COLO668 (cell line): Measurements from ENCODE around the gene CCSER1.

Experiments
- DNase-seq: peaks from one replicate; lab custom pipeline; 2025; ENCODE audit not compliant: unreplicated experiment; lab: John Stamatoyannopoulos, UW

Gene CCSER1

DNA sequence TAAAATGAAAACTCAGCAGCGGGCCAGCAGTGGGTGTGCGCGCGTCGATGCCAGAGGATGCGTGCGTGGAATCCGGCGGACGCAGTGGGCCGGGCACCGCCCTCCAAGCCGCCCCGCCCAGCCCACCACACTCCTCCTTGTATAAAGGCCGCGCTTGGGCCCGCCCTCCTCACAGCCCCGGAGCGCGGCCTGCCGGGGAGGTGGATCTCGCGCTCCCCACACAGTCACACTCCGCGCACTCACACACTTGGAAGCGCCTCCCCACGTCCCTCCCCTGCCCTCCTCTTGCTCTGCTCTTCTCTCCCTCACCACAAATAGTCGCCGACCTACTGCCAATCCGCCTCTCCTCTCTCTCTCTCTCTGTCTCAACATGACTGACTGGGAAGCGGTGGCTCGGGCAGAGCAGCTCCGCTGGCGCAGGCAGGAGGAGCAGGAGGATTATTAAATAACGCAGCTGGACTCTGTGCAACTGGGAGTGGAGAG is at the start of gene CCSER1:
Gene CCSER1, plus strand, starts transcription at position 172 of the 483 bp plus-strand sequence.
- DNase-seq: peak; percentile 87

DNA sequence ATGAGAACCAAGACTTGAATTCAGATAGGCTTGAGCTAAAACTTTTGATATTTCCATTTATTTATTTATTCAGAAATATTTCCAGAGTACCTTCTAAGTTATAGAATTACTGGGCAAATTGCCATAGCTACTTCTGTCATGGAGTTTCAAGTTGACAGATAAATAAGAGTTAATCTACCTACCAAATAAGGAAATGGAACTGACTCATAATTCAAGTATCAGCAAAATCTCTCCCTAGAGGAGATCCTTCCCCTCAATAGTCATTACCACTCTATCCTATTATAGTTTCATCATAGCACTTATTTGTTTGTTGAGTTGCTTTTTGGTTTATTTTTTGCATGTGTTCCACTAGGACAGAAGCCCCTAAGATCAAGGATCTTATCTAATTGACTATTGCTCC is 48.8 kb upstream of the CCSER1 start:
- no peak for DNase-seq

DNA sequence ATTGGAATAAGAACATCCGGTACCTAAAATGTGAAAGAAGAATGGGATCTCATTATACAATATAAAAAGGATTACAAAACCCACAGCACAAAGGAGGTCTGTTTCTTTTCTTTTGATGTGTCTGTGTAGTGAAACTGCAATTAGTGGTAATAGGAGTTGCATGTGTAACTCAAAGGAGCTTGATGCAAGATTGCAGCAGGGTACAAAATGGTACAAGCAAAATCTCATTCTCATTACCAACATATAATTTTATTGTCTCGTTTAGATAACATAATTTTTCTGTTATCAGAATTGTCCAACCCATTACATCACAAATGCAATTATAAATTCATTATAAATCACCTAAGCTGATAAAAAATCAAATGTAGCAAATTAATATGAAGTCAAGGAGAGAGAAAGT is 47.1 kb upstream of the CCSER1 start:
- no peak for DNase-seq

DNA sequence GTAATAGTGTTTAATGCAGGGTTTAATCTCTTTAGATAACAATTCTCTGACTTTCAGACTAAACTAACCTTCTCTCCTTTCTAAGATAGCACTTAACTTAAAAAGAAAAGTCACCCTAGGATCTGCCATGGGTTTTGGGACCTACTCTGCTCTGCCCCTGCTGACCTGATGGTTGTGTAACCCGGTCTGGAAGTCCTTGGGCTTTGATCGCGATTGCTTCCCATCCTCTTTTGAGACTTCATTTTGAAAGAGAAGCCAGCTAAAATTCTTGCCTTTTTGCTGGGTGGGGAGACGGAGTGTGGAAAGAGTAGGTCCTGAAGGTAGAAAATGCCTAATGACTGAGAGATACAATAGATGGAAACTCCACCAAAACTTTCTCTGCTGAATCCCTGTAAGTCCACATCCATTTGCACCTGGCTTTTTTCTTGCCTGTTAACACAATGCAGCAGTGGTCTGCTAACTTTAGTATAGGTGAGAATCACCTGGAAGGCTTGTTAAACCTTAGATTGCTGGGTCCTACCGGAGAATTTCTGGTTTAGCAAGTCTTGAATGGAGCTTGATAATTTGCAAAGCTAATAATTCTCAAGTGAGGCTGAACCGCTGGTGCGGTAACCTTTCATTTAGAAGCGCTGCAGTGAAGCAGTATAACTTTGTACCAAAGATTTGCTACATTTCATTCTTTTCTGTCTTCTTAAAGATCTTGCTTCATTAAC is 45.6 kb upstream of the CCSER1 start:
- DNase-seq: no peak

DNA sequence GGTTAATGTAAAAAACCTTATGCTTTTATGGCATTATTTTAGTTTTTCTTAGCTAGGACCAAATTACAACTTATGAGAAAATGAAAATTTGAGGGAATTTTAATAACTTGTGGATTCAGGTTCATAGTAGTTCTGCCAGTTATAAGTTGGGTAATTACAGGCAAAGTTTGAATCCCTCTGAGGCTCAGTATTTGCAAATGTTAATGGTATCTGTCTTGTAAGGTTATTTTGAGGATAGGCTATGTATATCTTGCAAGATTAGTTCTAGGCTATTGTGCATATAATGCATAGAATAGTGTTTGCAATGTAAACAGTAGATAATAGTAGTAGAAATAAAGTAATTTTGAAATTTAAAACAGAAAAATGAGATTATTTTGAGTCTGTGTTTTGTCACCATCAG is 44.7 kb upstream of the CCSER1 start:
- DNase-seq: no peak

DNA sequence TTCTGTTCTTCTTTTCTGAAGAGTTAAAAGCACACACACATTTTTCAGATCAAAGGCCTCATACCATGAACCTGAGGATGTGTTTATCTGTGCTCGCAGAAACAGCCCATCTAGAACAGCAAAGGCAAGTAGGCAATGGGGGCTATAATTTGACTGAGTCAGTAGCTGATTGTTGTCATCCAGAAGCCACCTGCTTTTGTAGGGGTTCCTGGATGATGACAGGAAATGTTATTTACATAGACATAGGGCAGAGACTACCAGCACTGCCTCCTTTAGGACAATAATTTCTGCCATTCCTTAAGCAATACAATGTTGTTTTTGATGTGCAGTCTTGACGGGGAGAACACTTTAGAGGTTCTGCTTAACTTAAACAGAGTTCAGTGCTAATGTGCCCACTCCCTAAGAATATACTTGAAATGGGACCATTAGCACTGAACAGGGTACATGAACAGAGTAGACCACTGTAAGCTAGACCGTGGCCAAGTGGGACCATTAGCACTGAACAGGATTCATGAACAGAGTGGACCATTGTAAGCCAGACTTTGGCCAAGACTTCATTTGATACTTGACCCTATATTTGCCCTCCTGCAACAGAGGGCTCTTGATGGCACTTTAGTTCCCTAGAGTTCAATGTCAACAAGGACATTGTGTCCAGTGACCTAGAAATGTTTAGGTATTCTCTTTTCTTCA is 42.8 kb upstream of the CCSER1 start:
- no peak for DNase-seq

DNA sequence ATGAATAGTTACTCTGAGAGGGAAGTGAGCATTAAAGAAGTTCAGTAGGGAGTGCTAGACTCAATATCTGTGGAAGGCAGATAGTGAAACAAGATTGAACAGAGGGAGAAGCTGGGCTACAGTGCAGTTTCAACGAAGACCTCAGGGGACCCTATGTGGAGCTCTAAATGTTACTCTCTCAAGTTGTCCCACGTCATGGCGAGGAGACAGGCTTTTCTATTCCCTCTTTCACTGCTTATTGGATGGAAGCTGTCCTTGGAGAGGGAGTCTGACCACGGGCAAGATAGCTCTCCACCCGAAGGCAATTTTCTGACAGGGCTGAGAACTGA is 42.3 kb upstream of the CCSER1 start:
- no peak for DNase-seq

DNA sequence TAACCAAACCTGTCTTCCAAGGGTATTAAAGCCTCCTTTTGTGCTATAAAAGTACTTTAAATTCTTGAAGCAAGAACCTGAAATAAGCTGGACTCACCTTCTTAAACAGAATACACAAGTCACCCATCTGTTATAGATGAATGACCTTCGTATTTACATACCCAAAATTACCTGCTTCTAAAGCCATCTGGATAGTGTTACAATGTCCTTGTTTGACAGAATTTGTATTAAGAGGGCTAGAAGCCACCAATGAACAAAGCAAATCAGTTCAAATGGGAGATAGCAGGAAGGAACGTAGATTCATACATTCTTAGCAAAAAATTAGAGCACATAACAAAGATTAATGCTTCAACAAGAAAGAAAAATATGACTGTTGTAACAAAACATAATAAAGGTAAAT is 33.7 kb upstream of the CCSER1 start:
- no peak for DNase-seq

DNA sequence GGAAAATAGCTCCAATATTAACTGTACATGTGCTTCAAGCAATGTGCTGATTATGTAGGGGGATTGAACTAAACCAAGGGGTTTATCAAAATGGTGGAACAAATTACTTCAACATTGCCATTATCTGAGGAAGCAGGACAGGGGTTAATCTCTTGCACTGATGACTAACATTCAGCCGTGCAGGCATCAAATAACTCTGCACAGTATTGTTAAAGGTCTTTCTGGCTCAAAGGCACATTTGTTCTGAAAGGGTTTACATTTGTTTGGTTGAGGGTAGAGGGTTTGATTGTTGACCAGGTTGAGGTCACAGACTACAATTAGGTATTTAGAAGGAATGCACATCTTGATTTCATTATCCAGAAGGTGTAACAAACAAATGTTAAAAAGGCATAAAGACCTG is 32.2 kb upstream of the CCSER1 start:
- DNase-seq: no peak

DNA sequence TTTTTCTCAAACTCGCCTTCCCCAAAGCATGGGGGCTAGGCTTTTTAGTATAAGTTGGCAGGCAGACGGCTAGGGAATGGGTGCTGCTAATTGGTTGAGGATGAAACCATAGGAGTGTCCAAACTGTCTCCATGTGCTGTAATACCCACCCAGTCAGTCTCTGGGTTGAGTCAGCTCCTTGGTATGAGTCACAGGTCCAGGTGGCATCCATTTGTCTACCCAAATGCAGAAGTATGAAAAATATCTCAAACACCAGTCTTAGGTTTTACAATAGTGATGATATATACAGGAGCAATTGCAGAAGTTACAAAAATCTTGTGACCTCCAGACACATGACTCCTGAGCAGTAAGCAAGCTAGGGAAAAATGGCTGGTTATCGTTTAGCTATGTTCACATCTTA is 27.4 kb upstream of the CCSER1 start:
- DNase-seq: no peak

DNA sequence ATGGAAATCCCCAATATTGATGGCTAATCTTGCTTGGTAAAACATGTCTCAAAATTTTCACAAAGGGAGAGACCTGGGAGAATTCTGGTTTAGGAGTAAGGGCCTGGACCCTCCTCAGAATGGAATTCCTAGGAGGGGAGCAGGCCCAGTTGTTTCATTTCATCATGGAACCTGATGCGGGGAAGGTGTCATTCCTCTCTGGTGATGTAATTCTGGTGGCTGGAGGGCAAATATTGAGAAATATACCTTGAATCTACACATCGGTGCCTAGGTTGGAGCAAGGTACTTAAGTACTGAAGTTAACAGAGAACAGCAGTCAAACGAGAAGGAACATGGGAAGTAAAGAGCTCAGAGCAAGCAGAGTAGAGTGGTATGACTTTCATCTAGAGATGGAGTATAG is 23.2 kb upstream of the CCSER1 start:
- DNase-seq: no peak

DNA sequence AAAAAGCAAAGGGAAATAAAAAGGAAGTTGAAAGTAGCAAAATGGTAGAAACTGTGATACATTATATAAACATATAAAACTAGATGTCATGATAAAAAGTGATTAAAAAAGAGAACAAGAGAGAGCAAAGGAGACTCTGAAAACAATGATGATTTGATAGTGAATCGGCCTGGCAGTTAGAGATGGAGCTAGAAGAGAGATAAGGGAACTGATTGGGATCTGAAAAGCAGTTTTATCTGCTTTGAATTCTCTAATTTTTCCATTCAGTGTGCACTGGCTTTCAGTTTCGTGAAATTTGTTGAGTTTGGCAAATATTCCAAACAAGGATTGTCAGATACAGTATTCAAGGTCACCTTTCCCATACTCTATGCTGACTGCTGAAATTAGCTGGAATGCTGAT is 21.9 kb upstream of the CCSER1 start:
- DNase-seq: no peak

DNA sequence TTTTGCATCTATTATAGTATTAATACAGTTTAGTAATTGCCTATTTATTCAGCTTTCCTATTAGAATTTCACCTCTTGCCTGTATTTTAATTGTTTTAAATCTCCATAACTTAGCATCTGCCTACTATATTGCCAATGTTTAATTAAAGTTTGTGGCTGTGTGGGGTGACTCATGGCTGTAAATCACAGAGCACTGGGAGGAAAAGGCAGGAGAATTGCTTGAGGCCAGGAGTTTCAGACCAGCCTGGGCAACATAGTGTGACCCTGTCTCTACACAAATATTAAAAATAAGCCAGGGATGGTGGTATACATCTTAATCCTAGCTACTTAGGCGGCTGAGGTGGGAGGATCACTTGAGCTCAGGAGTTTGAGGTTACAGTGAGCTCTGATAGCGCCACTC is 14.5 kb upstream of the CCSER1 start:
- DNase-seq: no peak

DNA sequence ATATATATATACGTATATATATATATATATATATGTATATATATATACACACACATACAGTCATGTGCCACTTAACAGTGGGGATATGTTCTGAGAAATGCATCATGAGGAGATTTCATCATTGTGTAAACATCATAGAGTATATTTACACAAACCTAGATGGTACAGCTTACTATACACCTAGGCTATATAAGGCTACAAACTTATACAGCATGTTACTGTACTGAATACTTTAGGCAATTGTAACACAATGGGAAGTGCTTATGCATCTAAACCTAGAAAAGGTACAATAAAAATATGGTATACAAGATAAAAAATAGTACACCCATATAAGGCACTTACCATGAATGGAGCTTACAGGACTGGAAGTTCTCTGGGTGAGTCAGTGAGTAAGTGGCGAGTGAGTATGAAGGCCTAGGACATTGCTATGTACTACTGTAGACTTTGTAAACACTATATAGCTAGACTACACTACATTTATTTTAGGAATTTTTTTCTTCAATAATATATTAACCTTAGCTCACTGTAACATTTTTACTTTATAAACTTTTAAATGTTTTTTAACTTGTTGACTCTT is 13.2 kb upstream of the CCSER1 start:
- DNase-seq: no peak

DNA sequence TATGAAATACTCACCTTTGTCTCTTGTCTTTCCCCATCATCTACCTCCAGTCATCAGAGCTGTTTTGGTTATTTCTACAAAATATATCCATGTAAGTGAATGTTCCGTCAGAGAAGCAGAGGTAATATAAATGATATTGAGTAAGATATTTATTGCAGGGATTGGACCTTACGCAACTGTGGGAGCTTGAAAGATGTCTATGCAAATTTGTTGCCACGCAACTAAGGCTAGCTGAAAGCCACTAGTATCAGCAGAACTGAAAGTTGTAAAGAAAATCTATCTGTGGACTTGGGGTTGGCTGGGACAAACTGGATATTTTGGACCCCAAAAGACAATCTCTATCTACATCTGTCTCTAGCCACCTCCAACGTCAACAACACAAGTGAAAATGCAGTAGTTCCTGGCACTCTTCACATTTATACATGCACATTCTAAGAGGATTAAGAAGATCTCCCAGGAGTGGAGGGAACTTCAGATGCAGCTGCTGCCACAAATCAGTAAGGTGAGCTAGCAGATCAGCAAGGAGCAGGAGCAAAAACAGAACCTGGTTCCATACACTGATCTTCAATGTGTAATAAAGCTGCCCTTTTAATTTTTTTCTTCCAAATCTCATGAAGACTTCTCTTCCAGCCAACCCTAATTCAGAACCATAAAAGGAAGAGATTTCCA is 8.5 kb upstream of the CCSER1 start:
- no peak for DNase-seq

DNA sequence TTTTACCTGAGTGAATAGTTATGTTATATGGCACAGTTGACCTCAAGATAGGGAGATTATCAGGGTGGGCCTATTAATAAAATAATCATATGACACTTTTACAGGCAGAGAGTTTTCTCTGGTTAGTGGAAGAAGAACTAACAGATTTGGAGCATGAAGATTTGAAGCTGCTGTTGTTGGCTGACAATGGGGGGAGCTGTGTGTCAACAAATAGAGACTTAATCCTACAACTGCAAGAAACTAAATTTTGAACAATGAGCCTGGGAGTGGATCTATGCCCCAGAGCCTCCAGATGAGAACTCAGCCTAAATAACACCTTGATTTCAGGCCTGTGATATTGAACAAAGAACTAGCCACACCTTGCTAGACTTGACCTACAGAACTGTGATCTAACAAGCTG is 7.2 kb upstream of the CCSER1 start:
- no peak for DNase-seq

DNA sequence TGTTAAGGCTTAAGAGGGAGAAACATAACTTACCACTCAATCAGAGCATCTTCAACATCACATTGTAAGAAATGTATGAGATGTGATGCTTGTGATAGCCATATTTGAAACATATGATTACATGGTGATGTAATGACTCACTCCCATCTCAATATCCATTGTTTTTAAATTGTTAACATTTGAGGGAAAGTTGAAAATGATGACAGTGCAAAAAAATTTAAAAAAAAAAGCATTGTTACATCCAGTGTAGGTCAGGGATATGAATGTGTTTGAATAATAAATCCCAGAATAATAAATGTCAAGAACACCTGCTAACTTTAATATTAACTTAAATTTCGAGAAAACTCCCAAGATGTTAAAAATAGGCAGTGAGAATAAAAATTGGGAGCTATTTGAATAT is 6.4 kb upstream of the CCSER1 start:
- DNase-seq: no peak

DNA sequence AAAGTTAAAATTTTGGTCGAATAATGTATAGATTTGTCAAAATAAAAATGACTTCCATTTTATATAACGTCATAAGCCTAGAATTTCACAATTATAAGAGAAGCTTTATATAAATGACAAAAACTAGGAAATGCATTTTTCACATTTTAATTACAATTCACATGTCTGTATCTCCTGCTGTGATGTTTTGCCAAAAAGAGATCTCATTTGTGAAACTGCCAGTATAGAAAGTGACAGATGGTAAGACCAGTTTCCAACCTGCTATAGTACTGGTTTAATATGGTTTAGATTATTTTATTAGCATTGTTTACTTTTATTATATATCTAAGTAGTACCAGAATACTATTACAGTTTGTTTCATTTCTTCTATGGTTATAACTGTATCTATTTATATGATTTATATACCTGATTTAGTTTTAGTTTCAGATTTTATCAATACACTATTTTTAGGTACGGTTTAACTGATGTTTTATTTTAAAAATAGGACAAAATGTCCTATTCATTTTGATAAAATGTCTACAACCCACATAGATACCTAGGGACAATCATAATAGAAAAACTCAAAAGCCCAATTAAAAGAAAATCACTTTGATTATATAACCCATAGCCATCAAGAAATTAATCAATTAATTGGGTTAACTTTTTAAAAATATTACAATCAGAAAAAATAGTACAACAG is 5.4 kb upstream of the CCSER1 start:
- DNase-seq: no peak

DNA sequence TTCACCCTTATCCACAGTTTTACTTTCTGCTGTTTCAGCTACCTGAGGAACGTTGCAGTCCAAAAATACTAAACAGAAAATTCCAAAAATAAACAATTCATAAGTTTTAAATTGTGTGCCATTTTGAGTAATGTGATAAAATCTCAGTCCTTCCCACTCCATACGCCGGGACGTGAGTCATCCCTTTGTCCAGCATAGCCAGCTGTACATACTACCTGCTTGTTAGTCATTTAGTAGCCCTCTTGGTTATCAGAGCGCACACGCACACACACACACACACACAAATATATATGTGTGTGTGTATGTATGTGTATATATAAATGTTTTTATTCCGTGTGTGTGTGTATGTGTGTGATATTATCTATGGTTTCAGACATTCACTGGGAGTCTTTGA is 4.8 kb upstream of the CCSER1 start:
- DNase-seq: peak; percentile 8

DNA sequence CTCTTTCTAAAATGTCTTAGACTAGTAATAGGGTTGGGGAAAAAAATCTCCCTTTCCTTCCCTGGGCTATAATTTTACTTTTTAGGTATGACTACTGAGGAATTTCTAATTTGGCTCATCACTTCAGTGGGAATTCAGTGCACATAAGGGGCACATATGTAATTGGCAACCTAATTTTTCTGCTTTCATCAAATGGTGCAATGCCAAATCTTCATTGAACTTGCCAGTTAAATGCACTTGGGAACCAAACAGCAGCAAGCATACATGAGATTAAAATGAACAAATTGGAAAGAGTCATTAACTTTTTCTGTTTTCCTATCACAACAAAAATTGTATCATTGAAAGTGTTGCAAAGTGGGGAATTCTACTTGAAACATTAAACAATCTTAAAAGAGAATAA is 2.9 kb upstream of the CCSER1 start:
- DNase-seq: no peak

DNA sequence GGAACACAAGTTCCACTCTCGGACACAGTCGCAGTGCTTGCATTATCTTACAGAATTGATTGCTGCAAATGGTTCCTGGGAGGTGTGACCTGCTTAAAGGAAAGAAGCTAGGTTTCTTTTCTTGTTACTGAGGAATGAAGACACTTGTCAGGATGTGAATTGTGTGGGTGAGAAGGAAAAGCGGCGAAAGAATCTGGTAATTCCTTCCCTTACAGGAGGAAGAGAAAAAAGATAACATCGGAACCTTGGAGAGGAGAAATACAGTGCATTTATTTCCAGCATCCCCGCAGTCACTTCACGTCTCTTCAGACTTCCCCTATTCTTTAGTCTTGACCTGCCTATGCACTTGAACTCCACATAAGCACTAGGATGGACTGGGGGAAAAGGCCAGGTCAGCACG is 389 bp upstream of the CCSER1 start:
- no peak for DNase-seq
